ENCODE measurements around the gene RCAN2.

RCAN2 gene

DNA sequence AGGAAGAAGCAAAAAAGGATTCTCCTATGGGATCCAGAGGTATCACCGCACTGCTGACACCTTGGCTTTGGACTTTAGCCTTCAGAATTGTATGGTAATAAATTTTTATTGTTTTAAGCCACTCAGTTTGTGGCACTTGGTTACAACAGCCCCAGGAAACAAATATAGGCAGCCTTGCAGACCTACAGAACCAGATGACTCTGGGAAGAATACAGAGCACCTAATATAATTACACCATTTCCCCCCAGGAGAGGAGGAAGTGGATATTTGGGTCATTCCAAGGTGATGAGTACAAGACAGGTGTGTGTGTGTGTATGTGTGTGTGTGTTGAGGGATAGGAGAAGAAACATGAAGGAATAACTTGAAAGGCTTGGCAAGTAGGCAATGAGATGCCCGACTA lies 236.3 kb downstream of the RCAN2 start:
- no peak for DNase-seq (ENCODE audit: low read depth in 1 of 2, low spot score in 1 of 2)
- no peak for TF ChIP-seq JUND (IDR thresholded peaks at IDR 0.05; ENCODE audit: low read depth)
- in situ Hi-C loops (cut with HindIII; ENCODE audit: low pct_unique_long_range_greater_than_20kb, low sequenced_read_pairs), result no loop called here

DNA sequence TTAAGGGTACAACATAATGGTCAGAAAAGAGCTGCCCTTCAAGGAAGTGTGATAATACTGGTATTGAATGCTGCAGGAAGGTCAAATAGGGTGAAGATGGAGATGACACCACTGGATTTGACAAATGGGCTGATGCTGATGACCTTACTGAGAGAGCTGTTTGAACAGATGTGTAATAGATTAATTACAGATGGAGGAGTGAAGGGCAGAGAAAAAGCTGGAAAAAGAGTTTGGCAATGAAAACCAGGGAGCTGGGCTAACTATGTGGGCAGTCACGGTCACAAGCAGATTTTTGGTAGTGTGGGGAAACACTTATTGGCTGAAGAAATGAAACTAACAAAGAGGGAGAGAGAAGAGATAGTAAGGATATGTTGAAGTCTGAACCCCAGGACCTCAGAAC lies 236.9 kb downstream of the RCAN2 start:
- in situ Hi-C loops (cut with HindIII; ENCODE audit: low pct_unique_long_range_greater_than_20kb, low sequenced_read_pairs), result no loop called here
- no peak for DNase-seq (ENCODE audit: low read depth in 1 of 2, low spot score in 1 of 2)
- TF ChIP-seq JUND (IDR thresholded peaks at IDR 0.05; ENCODE audit: low read depth), result no peak

DNA sequence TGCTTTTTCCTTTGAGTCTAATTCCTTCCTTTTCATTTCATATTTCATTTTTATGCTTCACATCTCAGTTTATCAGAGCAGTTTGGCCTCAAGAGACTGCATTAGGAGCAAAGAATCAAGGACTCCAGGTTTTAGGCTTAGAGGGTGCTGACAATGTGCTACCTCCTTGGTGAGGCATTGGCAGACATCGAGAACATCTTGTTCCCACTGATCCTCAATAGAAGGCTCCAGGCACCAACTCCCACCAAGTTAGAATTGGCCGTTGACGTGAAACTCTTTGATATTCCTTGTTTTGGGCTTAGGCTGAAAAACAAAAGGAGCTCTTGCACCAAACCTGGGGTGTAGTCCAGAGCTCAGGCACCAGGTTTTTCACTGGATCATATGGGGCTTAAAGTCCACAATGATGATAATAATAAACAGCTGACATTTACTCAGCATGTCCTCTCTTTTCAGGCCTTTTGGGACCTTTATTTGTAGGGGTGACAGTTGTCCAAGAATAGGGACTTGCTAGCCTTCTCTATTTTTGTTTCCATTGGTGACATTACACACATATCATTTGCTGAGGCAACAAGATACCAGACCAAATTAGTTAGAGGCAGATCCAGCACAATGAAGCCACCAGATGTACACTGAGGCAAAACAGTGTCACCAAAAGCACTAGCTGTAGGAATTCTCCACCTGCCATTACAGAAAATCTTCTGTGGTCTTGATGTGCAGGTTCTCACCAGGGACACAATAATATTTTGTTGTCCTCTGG lies 239.5 kb downstream of the RCAN2 start:
- DNase-seq (ENCODE audit: low read depth in 1 of 2, low spot score in 1 of 2), result no peak
- in situ Hi-C loops (cut with HindIII; ENCODE audit: low pct_unique_long_range_greater_than_20kb, low sequenced_read_pairs), result no loop called here
- no peak for TF ChIP-seq JUND (IDR thresholded peaks at IDR 0.05; ENCODE audit: low read depth)

DNA sequence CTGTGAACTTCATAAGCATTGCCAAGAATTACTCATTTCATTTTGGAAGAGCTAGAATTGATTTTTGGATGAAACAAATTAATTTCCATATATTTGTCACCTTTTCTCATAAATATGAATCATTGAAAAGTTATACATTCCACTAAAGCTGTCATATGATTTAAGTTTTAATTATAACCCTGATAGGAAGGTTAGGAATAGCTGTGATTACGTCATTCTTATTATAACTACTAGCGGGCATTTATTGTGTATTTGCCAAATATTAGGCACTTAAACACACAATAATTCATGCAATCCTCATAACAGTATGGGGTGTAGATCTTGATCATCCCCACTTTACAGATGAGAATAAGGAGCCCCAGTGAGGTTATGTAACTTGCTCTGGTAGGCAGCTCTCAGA lies 243.1 kb downstream of the RCAN2 start:
- no peak for TF ChIP-seq JUND (IDR thresholded peaks at IDR 0.05; ENCODE audit: low read depth)
- in situ Hi-C loops (cut with HindIII; ENCODE audit: low pct_unique_long_range_greater_than_20kb, low sequenced_read_pairs), result no loop called here
- no peak for DNase-seq (ENCODE audit: low read depth in 1 of 2, low spot score in 1 of 2)

DNA sequence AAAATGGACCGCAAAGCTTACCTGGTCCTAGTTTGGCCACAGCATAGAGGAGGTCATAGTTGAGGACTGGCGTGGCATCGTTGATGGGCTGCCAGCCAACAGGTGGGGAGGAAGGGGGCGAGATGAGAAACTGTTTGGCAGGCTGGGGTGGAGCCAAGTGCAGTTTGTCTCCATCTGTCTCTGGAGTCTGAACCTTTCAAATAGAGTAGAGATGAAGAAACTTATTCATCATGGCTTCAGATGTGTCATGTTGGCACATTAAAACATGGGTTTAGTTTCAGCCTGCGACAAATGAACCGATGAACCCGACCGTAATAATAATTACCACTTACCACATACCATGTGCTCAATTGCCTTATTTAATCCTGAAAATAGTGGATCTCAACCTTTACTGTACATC lies 244.5 kb downstream of the RCAN2 start:
- no peak for DNase-seq (ENCODE audit: low read depth in 1 of 2, low spot score in 1 of 2)
- in situ Hi-C loops (cut with HindIII; ENCODE audit: low pct_unique_long_range_greater_than_20kb, low sequenced_read_pairs), result no loop called here
- no peak for TF ChIP-seq JUND (IDR thresholded peaks at IDR 0.05; ENCODE audit: low read depth)

DNA sequence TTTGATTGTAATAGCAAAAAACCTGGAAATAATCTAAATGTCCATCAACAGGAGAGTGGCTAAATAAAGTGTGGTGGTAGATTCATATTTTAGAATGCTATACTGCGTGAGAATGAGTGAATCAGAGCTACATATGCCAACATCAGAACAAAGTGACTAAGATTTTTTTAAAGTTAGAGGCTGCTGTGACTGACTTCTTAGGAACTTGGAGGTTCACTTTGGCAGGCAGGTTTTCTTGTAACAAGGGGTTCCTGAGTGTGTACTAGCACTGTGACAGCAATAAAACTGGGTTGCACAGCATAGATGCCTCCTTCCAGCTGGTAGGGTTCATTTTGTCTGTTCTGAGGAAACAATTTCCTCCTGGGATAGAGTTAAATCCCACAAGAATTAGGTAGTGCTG lies 245.2 kb downstream of the RCAN2 start:
- DNase-seq (ENCODE audit: low read depth in 1 of 2, low spot score in 1 of 2), result no peak
- in situ Hi-C loops (cut with HindIII; ENCODE audit: low pct_unique_long_range_greater_than_20kb, low sequenced_read_pairs), result no loop called here
- TF ChIP-seq JUND (IDR thresholded peaks at IDR 0.05; ENCODE audit: low read depth), result no peak

DNA sequence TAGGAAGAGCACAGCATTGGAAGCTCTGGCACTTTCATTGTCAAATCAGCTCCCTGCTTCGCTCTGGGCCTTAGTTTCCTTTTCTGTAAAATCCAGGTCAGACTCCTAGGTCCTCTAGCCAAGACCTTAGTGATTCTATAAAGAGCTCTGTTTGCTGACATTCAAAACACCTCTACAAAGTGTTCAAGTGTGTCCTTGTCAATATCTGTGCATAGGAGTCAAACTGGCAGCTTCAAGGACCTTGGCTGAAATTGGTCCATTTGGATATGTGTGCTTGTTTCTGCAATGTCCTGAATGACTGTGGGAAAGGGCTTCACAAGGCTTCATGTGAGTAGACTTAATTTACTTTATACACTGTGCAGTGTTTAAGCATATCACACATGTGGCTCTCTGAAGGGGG lies 246.6 kb downstream of the RCAN2 start:
- in situ Hi-C loops (cut with HindIII; ENCODE audit: low pct_unique_long_range_greater_than_20kb, low sequenced_read_pairs), result no loop called here
- TF ChIP-seq JUND (IDR thresholded peaks at IDR 0.05; ENCODE audit: low read depth), result no peak
- DNase-seq (ENCODE audit: low read depth in 1 of 2, low spot score in 1 of 2), result no peak

DNA sequence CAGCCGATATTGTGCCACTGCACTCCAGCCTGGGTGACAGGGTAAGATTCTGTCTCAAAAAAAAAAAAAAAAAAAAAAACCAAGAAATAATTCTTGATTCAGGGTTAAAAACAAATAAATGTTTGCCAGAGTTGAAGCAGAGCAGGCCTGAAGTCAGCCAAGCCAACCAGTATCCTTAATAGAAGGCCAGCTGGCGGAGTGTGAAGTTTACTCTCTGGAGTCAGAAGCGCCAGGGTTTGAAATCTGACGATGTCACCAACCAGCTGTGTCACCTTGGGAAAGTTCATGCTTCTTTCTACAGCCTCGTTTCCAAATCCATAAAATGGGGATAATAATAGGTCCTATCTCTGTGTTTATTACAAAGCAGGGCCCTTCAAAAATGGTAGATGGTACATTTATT lies 247.5 kb downstream of the RCAN2 start:
- TF ChIP-seq JUND (IDR thresholded peaks at IDR 0.05; ENCODE audit: low read depth), result no peak
- in situ Hi-C loops (cut with HindIII; ENCODE audit: low pct_unique_long_range_greater_than_20kb, low sequenced_read_pairs), result no loop called here

DNA sequence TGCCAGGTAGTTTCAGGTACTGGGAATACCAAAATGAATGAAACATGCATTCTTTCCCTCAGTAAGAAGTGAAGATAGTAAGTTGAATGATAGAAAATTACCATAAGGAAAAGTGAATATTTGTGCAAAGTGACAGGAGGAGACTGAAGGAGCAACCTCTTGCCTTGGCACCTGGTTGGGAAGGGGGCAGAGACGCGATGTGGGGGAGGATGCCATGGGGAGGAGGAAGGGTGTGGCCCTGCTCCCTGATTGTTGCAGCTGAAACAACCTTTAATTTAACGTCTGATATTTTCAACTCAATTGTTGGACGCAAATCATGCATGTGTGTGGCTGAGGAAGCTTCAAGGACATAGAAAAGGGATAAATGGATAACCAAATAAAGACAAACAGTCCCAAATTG lies 248.3 kb downstream of the RCAN2 start:
- DNase-seq (ENCODE audit: low read depth in 1 of 2, low spot score in 1 of 2), result no peak
- in situ Hi-C loops (cut with HindIII; ENCODE audit: low pct_unique_long_range_greater_than_20kb, low sequenced_read_pairs), result no loop called here
- no peak for TF ChIP-seq JUND (IDR thresholded peaks at IDR 0.05; ENCODE audit: low read depth)

More for the DNA sequence above, 247.5 kb downstream of the RCAN2 start:
- DNase-seq (ENCODE audit: low read depth in 1 of 2, low spot score in 1 of 2), result no peak

DNA sequence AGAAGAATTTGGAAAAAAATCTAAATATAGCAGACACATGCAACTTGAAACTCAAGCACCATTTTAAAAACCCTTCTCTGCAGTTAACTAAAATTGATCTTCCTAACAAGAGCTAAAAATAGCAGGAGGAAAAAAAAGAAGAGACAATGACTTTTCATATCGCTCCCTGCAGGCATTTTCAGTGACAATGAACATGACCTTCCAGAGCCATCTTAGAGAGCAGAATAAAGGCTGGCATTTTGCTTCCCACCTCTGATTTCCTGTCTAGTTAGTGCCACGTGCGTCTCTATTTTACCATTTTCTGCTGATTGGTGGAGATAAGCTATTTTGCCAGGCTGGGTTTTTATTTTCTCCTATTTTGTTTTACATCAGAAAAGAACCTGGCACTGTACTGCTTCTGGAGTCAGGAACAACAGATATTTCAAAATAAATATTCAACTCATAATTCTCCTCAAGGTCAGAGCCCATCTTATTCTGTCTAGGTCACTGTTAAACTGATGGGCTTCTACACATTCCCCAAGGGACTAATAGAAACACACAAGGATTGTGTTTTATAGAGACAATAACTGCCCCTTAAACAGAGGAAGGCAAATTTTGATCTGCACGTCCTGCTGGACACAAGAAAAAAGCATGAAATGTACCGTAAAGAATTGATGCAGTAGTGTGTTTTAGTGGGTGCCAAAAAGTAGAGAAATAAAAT lies 250.2 kb downstream of the RCAN2 start:
- no peak for DNase-seq (ENCODE audit: low read depth in 1 of 2, low spot score in 1 of 2)
- in situ Hi-C loops (cut with HindIII; ENCODE audit: low pct_unique_long_range_greater_than_20kb, low sequenced_read_pairs), result no loop called here
- TF ChIP-seq JUND (IDR thresholded peaks at IDR 0.05; ENCODE audit: low read depth), result no peak

DNA sequence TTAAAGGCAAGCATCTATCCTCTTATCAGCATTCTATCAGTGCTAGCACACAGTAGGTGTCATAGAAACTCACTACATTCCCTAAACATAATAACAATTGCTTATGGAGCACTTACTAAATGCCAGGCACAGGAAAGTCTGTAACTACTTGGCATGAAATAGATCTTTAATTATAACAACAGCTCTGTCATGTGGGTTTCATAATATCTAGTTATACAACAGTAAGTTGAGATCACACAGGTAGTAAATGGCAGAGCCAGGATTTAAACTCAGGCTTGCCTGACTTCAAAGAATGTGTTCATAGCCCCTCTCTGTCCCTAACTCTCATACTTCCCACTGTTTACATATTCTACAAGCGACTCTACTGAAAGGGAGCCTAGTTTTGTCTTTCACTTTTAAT lies 254.5 kb downstream of the RCAN2 start:
- in situ Hi-C loops (cut with HindIII; ENCODE audit: low pct_unique_long_range_greater_than_20kb, low sequenced_read_pairs), result no loop called here
- DNase-seq (ENCODE audit: low read depth in 1 of 2, low spot score in 1 of 2), result no peak
- TF ChIP-seq JUND (IDR thresholded peaks at IDR 0.05; ENCODE audit: low read depth), result no peak

DNA sequence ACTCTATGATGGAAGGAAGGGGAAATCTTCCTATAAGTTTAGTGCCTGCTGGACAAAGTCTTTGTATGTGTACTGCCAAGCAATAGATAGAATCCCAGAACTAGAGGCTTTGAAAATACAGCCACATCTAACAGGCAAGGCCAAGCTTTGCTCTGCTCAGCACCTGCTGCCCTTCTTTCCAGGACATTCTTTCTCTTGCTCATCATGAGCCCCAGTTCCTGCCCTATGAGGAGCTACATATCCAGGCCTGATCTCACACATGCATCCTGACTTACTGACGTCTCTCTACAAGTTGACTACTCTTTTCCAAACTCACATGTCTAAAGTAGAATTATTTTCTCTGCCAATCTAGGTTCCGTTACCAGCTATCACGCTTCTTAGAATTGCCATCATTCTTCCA lies 256.0 kb downstream of the RCAN2 start:
- no peak for TF ChIP-seq JUND (IDR thresholded peaks at IDR 0.05; ENCODE audit: low read depth)
- in situ Hi-C loops (cut with HindIII; ENCODE audit: low pct_unique_long_range_greater_than_20kb, low sequenced_read_pairs), result no loop called here
- DNase-seq (ENCODE audit: low read depth in 1 of 2, low spot score in 1 of 2), result no peak

DNA sequence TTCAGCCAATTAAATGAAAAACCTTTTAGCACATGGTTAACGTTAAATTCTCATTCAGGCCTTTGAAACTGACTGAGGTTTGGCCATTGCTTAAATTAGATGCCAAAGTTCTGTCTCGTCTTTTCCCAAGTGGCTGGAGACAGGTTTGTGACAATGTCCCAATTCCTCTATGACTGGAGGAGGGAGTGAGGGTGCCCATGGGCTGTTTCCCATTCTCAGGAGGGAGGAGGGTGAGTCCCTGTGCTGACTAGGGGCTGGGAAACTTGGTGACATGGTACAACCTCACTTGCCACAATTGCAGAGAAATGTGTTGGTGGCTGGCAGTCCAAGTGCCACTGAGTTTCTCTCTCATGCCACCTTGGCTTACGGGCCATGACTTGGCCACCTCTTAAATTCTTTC lies 256.5 kb downstream of the RCAN2 start:
- in situ Hi-C loops (cut with HindIII; ENCODE audit: low pct_unique_long_range_greater_than_20kb, low sequenced_read_pairs), result no loop called here
- no peak for TF ChIP-seq JUND (IDR thresholded peaks at IDR 0.05; ENCODE audit: low read depth)

More for the DNA sequence above, 256.5 kb downstream of the RCAN2 start:
- no peak for DNase-seq (ENCODE audit: low read depth in 1 of 2, low spot score in 1 of 2)
